H1 (cell line): ENCODE data around the gene CELSR3. TPM values are rescaled to one million over a fixed set of nuclear protein-coding genes. Genes with fewer than 3 reads are reported as not detected.
A peak's percentile ranks its signal among the peaks of the same experiment; 100 is the strongest.

ENCODE experiments used
- CTCF ChIA-PET: fragments of 300-600 bp; sonication (Branson Sonifier 250); formaldehyde crosslinking; loops from one replicate; lab custom pipeline; 2021; ENCODE audit not compliant: partially characterized antibody; lab: Charles Lee
- POLR2A ChIA-PET: fragments of 300-600 bp; sonication (Branson Sonifier 250); formaldehyde crosslinking; loops from one replicate; lab custom pipeline; 2021; ENCODE audit warnings: inconsistent platforms; ENCODE audit not compliant: partially characterized antibody; lab: Charles Lee
- DNase-seq, 2 experiments: peaks; one replicate each; pipeline versions ENCODE4 v3.0.0 to v3.0.0-alpha.2; 2010 to 2022; ENCODE audit warnings: low spot score in 2 of 2, low read depth in 1 of 2, mixed read lengths in 1 of 2
- FAIRE-seq: peaks from 2 replicates; lab custom pipeline; 2011; peaks lifted over from hg19 to GRCh38; lab: Jason Lieb, UNC
- H2AFZ ChIP-seq: 2 replicates; pipeline ENCODE4 v1.8.1; 2012; ENCODE audit warnings: low read length, inconsistent platforms
- H2AK5ac ChIP-seq: 2 replicates; pipeline ENCODE4 v1.6.1; 2013; ENCODE audit warnings: low read depth, low read length
- H2BK120ac ChIP-seq: replicated peaks from 2 replicates; pipeline ENCODE3; 2013; ENCODE audit warnings: low read depth, low read length, inconsistent platforms
- H2BK12ac ChIP-seq: 2 replicates; pipeline ENCODE4 v1.6.1; 2013; ENCODE audit warnings: low read depth, low read length
- H2BK15ac ChIP-seq: 2 replicates; pipeline ENCODE4 v1.6.1; 2013; ENCODE audit warnings: low read length
- H2BK20ac ChIP-seq: 2 replicates; pipeline ENCODE4 v1.6.1; 2013; ENCODE audit warnings: low read length
- H2BK5ac ChIP-seq: 2 replicates; pipeline ENCODE4 v1.6.1; 2013; ENCODE audit warnings: low read depth, low read length
- H3K14ac ChIP-seq: 2 replicates; pipeline ENCODE4 v1.6.1; 2013; ENCODE audit warnings: inconsistent platforms; ENCODE audit not compliant: insufficient read length
- H3K18ac ChIP-seq: 2 replicates; pipeline ENCODE4 v1.6.1; 2013; ENCODE audit warnings: low read length; ENCODE audit errors: extremely low read depth
- H3K23ac ChIP-seq: 2 replicates; pipeline ENCODE4 v1.6.1; 2013; ENCODE audit warnings: inconsistent platforms; ENCODE audit not compliant: insufficient read length
- H3K23me2 ChIP-seq: 2 replicates; pipeline ENCODE4 v1.6.1; 2013; ENCODE audit warnings: low read depth, low read length
- H3K27ac ChIP-seq: 2 replicates; pipeline ENCODE4 v1.6.1; 2011; ENCODE audit warnings: low read depth, low read length, inconsistent platforms
- H3K27me3 ChIP-seq, 4 experiments: replicated peaks in 1 of 4; 1 replicate in 1 of 4; 2 replicates in 3 of 4; pipeline versions ENCODE4 v1.6.1 to v1.8.1; 2011 to 2013; ENCODE audit warnings: low read length in 3 of 4, mild to moderate bottlenecking in 3 of 4, inconsistent platforms in 2 of 4, mixed read lengths in 2 of 4, moderate library complexity in 1 of 4; ENCODE audit not compliant: control insufficient read depth in 3 of 4, insufficient read depth in 3 of 4; ENCODE audit errors: extremely low read depth in 1 of 4
- H3K36me3 ChIP-seq, 4 experiments: 2 replicates each; pipeline versions ENCODE4 v1.6.1 to v1.8.1; 2011 to 2013; ENCODE audit warnings: mild to moderate bottlenecking in 4 of 4, low read length in 3 of 4, moderate library complexity in 2 of 4, control low read depth in 1 of 4, inconsistent platforms in 1 of 4; ENCODE audit not compliant: insufficient read depth in 4 of 4, control insufficient read depth in 2 of 4
- H3K4ac ChIP-seq: replicated peaks from 2 replicates; pipeline ENCODE3; 2013; ENCODE audit warnings: low read length, low read depth, mixed read lengths, inconsistent platforms; ENCODE audit not compliant: insufficient read length
- H3K4me1 ChIP-seq, 4 experiments: replicated peaks in 1 of 4; 1 replicate in 1 of 4; 2 replicates in 3 of 4; pipeline versions ENCODE4 v1.6.1 to v1.8.1; 2011 to 2013; ENCODE audit warnings: low read length in 3 of 4, inconsistent platforms in 2 of 4, mixed read lengths in 1 of 4; ENCODE audit not compliant: insufficient read depth in 4 of 4, control insufficient read depth in 3 of 4
- H3K4me2 ChIP-seq, 2 experiments: 2 replicates each; pipeline versions ENCODE4 v1.6.1 to v1.8.1; 2011 to 2013; ENCODE audit warnings: low read depth in 2 of 2, low read length in 2 of 2, control low read depth in 1 of 2, inconsistent platforms in 1 of 2, mild to moderate bottlenecking in 1 of 2; ENCODE audit not compliant: insufficient read depth in 1 of 2
- H3K4me3 ChIP-seq, 4 experiments: fragments of 200-600, 300-600 bp in 1 of 4; sonication (generic), shearing (Covaris generic), sonication (Bioruptor Twin) in 1 of 4; 2 replicates each; pipeline versions ENCODE4 v1.5.1 to v1.8.1; 2011 to 2016; ENCODE audit warnings: low read length in 4 of 4, low read depth in 3 of 4, control low read depth in 2 of 4, inconsistent platforms in 2 of 4, mild to moderate bottlenecking in 2 of 4, mixed read lengths in 1 of 4, moderate library complexity in 1 of 4; ENCODE audit not compliant: insufficient read depth in 2 of 4; ENCODE audit errors: extremely low read depth in 1 of 4
- H3K56ac ChIP-seq: replicated peaks from 2 replicates; pipeline ENCODE3; 2013; ENCODE audit warnings: low read depth, mild to moderate bottlenecking, mixed read lengths, low read length, inconsistent platforms; ENCODE audit not compliant: insufficient read length
- H3K79me1 ChIP-seq: 2 replicates; pipeline ENCODE4 v1.6.1; 2013; ENCODE audit warnings: low read depth, low read length, control low read depth
- H3K79me2 ChIP-seq, 2 experiments: 2 replicates each; pipeline versions ENCODE4 v1.6.1 to v1.8.1; 2012 to 2013; ENCODE audit warnings: low read length in 2 of 2, mild to moderate bottlenecking in 2 of 2, inconsistent platforms in 1 of 2; ENCODE audit not compliant: insufficient read depth in 2 of 2, control insufficient read depth in 1 of 2
- H3K9ac ChIP-seq, 4 experiments: replicated peaks in 1 of 4; 1 replicate in 1 of 4; 2 replicates in 3 of 4; pipeline versions ENCODE4 v1.6.1 to v1.8.1; 2011 to 2013; ENCODE audit warnings: low read depth in 3 of 4, low read length in 3 of 4, control low read depth in 2 of 4, mild to moderate bottlenecking in 2 of 4, moderate library complexity in 2 of 4, inconsistent platforms in 1 of 4; ENCODE audit errors: extremely low read depth in 1 of 4
- H3K9me3 ChIP-seq, 2 experiments: 2 replicates each; pipeline versions ENCODE4 v1.6.1 to v1.8.1; 2012 to 2013; ENCODE audit warnings: mild to moderate bottlenecking in 2 of 2, moderate library complexity in 2 of 2, control low read depth in 1 of 2, inconsistent platforms in 1 of 2, low read depth in 1 of 2, low read length in 1 of 2, mixed read lengths in 1 of 2; ENCODE audit not compliant: insufficient read depth in 2 of 2
- H4K20me1 ChIP-seq, 2 experiments: replicated peaks in 1 of 2; 2 replicates each; pipeline versions ENCODE3 to v1.8.1; 2011 to 2013; ENCODE audit warnings: inconsistent platforms in 2 of 2, low read length in 2 of 2, mild to moderate bottlenecking in 1 of 2; ENCODE audit not compliant: insufficient read depth in 2 of 2, control insufficient read depth in 1 of 2
- H4K5ac ChIP-seq: 2 replicates; pipeline ENCODE4 v1.6.1; 2013; ENCODE audit warnings: low read length, low read depth, mixed read lengths, inconsistent platforms; ENCODE audit not compliant: insufficient read length
- H4K8ac ChIP-seq: 2 replicates; pipeline ENCODE4 v1.8.0; 2013; ENCODE audit warnings: mild to moderate bottlenecking, moderate library complexity, low read length, inconsistent platforms; ENCODE audit not compliant: insufficient read depth; ENCODE audit errors: extremely low read depth
- H4K91ac ChIP-seq: replicated peaks from 2 replicates; pipeline ENCODE3; 2013; ENCODE audit warnings: low read length, mixed read lengths, inconsistent platforms; ENCODE audit not compliant: insufficient read length
- POLR2A ChIP-seq, 2 experiments: IDR thresholded peaks; 1 replicate in 1 of 2; 2 replicates in 1 of 2; pipeline ENCODE4 v1.6.1; 2011; ENCODE audit warnings: low read depth in 2 of 2, low read length in 2 of 2, mild to moderate bottlenecking in 2 of 2; ENCODE audit errors: control extremely low read depth in 1 of 2
- TBP ChIP-seq: IDR thresholded peaks from 2 replicates; pipeline ENCODE4 v1.6.1; 2011; ENCODE audit warnings: low read depth, low read length, improper control_type of control experiment
- WGBS, 2 experiments: shearing (Covaris generic) in 1 of 2; methylation state at CpG; one replicate each; pipeline versions ENCODE4 v1.1.6 to v1.1.7; 2013 to 2015; ENCODE audit warnings: low lambda C conversion rate in 2 of 2, mixed read lengths in 2 of 2, inconsistent platforms in 1 of 2, low coverage in 1 of 2, missing lambda C conversion rate in 1 of 2; ENCODE audit not compliant: insufficient replicate concordance in 2 of 2, insufficient coverage in 1 of 2, insufficient read length in 1 of 2; ENCODE audit errors: extremely low coverage in 1 of 2, missing lambda C conversion rate in 1 of 2; 5-methylcytosine and 5-hydroxymethylcytosine counted together
- polyA plus RNA-seq, 7 experiments: library from polyadenylated mRNA; depleted of rRNA in 3 of 7; stranded (reverse) in 5 of 7; unstranded in 2 of 7; fragments of >200 nt in 5 of 7; fragments of 200-250 nt in 2 of 7; gene quantifications; 1 replicate in 5 of 7; 2 replicates in 1 of 7; 4 replicates in 1 of 7; pipeline versions ENCODE4 v1.2.1 to v1.2.3, GENCODE V29; 2011 to 2013; ENCODE audit warnings: missing spikeins in 2 of 7, mixed read lengths in 2 of 7
- total RNA-seq: library from RNA; stranded (reverse); fragmentation: NEBNext Ultra II Directional; extraction: Animal tissue kit (Norgen Biotek cat#: 25700); gene quantifications from 2 replicates; pipeline ENCODE4 v1.2.1, GENCODE V29; 2021
- TF ChIP-seq, protein P1 (sequence below): IDR thresholded peaks from 2 replicates; pipeline ENCODE4 v1.6.1; 2011; ENCODE audit warnings: low read length, improper control_type of control experiment
- TF ChIP-seq, protein P2 (sequence below), 3 experiments: IDR thresholded peaks; 1 replicate in 2 of 3; 2 replicates in 1 of 3; pipeline versions ENCODE4 v1.5.1 to v1.6.1; 2011; ENCODE audit warnings: low read length in 3 of 3, mild to moderate bottlenecking in 3 of 3, inconsistent platforms in 2 of 3, low read depth in 1 of 3, moderate library complexity in 1 of 3; ENCODE audit not compliant: insufficient read depth in 1 of 3; ENCODE audit errors: control extremely low read depth in 1 of 3

The CELSR3 gene
- total and polyA plus RNA-seq, 2 of the 8 experiments (the other 6 are each of a cell fraction or from before 2014, with no cell fraction given) = 11.6 to 29.5 TPM

DNA sequence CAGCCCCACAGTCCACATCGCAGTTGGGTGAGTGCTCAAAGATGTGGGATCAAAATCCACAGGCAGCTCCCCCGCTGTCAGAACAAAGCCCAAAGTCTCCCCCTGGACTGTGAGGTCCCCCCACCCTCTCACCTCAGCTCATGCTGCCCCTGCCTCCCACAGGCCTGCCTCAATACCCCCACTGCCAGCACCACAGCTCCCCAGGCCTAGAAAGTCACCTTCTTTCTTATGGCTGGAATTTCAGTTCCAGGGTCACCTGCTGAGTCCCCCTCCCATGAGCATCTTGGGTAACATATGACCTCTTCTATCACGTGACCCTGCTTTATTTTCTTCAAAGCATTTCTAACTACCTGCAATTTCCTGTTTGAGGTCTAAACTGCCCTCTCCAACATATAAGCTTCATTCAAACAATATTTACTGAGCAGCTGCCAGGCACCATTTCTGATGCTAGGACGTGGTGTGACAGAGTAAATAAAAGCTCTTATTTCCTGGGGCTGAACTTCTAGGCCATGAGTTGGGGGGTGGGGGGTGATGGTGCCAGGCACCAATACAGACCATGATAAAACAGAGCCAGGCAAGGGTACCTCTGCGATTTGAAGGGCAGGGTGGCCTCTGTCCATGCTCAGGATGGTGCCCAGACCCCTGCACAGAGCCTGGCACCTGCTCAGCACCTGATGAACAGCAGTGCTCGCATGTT is 38.7 kb downstream of the CELSR3 start:
- no peak overlapping the region for H4K5ac ChIP-seq
- no peaks in the 10 kb centered on the region for H3K27me3 ChIP-seq
- H4K8ac ChIP-seq = peak overlapping the region; percentile 71; the same call in 1 of the 2 replicates
- peaks cover 4 to 33% (median 9%) of the 10 kb centered on the region in 4 experiments; a peak in 6 of 8 replicates for H3K36me3 ChIP-seq
- H2BK5ac ChIP-seq = peak overlapping the region; percentile 49; the same call in 1 of the 2 replicates
- 0 out of 2 replicates have a peak, but pooled peaks cover 2% of the 10 kb centered on the region for H3K23me2 ChIP-seq
- H4K20me1 ChIP-seq = peaks cover 3 to 16% of the 10 kb centered on the region in 2 experiments
- DNase-seq = no peak
- H2AK5ac ChIP-seq = no peak overlapping the region
- no peak overlapping the region for H3K4me3 ChIP-seq
- H3K27ac ChIP-seq = peak overlapping the region; percentile 35; the same call in 1 of the 2 replicates
- no peak overlapping the region for H2BK120ac ChIP-seq
- H3K79me1 ChIP-seq = no peaks in the 10 kb centered on the region
- no peak for FAIRE-seq
- TF ChIP-seq POLR2A (IDR thresholded peaks at IDR 0.05; ENCODE audit: control extremely low read depth in 1 of 2, low read depth in 2 of 2, low read length in 2 of 2) (peak in 1 of 2 experiments; percentile 9; a peak in 1 of 3 replicates), TBP (no peak)
- TF ChIP-seq, protein P1, sequence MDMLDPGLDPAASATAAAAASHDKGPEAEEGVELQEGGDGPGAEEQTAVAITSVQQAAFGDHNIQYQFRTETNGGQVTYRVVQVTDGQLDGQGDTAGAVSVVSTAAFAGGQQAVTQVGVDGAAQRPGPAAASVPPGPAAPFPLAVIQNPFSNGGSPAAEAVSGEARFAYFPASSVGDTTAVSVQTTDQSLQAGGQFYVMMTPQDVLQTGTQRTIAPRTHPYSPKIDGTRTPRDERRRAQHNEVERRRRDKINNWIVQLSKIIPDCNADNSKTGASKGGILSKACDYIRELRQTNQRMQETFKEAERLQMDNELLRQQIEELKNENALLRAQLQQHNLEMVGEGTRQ = peak; percentile 70
- TF ChIP-seq, protein P2, sequence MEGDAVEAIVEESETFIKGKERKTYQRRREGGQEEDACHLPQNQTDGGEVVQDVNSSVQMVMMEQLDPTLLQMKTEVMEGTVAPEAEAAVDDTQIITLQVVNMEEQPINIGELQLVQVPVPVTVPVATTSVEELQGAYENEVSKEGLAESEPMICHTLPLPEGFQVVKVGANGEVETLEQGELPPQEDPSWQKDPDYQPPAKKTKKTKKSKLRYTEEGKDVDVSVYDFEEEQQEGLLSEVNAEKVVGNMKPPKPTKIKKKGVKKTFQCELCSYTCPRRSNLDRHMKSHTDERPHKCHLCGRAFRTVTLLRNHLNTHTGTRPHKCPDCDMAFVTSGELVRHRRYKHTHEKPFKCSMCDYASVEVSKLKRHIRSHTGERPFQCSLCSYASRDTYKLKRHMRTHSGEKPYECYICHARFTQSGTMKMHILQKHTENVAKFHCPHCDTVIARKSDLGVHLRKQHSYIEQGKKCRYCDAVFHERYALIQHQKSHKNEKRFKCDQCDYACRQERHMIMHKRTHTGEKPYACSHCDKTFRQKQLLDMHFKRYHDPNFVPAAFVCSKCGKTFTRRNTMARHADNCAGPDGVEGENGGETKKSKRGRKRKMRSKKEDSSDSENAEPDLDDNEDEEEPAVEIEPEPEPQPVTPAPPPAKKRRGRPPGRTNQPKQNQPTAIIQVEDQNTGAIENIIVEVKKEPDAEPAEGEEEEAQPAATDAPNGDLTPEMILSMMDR (IDR thresholded peaks at IDR 0.05; ENCODE audit: control extremely low read depth in 1 of 3, insufficient read depth in 1 of 3, low read depth in 1 of 3, low read length in 3 of 3) = no peak
- ChIA-PET POLR2A (interaction anchor here (0.6 to 7.9 kb wide), 14 partner anchors 9 to 1167 kb away, joined by 3 to 75 read pairs (median 4); partner anchors contain the start of genes CELSR3, SLC26A6 and UQCRC1), CTCF (interaction anchor here (0.6 to 5.3 kb wide), 17 partner anchors 11 to 188 kb away, joined by 3 to 49 read pairs (median 4); partner anchors contain the start of genes SLC26A6 and UQCRC1)
- H3K23ac ChIP-seq = no peak overlapping the region
- H3K4me1 ChIP-seq = peaks cover 0 to 6% (median 3%) of the 10 kb centered on the region in 4 experiments; a peak in 3 of 7 replicates
- 82% methylated on average over 6 of the region's 6 CpGs; no CpG with 5 or more reads in 1 of the 2 experiments for WGBS, 2 experiments
- no peak overlapping the region for H2BK20ac ChIP-seq
- no peak overlapping the region for H4K91ac ChIP-seq
- H3K79me2 ChIP-seq = no peaks in the 10 kb centered on the region
- H3K18ac ChIP-seq = no peak overlapping the region
- no peak overlapping the region for H3K4me2 ChIP-seq
- H3K9me3 ChIP-seq = no peaks in the 10 kb centered on the region
- H2BK12ac ChIP-seq = no peak overlapping the region
- H3K56ac ChIP-seq = no peak overlapping the region
- no peak overlapping the region for H2AFZ ChIP-seq
- no peak overlapping the region for H3K9ac ChIP-seq
- no peak overlapping the region for H2BK15ac ChIP-seq
- H3K4ac ChIP-seq = no peak overlapping the region
- H3K14ac ChIP-seq = no peak overlapping the region
